Hepatocyte (in vitro differentiated cells): Measurements from ENCODE around the gene PPP2R3C. TPM values are rescaled to one million over a fixed set of nuclear protein-coding genes. Genes with fewer than 3 reads are reported as not detected.
A peak's percentile ranks its signal among the peaks of the same experiment; 100 is the strongest.

Source experiments
- DNase-seq: peaks from one replicate; pipeline ENCODE4 v3.0.0-alpha.2; 2016; ENCODE audit warnings: low spot score
- H2AFZ ChIP-seq: fragments of 200-600 bp; sonication (generic); 2 replicates; pipeline ENCODE4 v1.6.0; 2016; ENCODE audit warnings: antibody characterized with exemption, mild to moderate bottlenecking
- H3K27ac ChIP-seq: fragments of 200-600 bp; sonication (generic); 2 replicates; pipeline ENCODE4 v1.5.1; 2016; ENCODE audit warnings: mild to moderate bottlenecking
- H3K27me3 ChIP-seq: fragments of 200-600 bp; sonication (generic); 2 replicates; pipeline ENCODE4 v1.6.1; 2016
- H3K36me3 ChIP-seq: fragments of 200-600 bp; sonication (generic); replicated peaks from 2 replicates; pipeline ENCODE4 v1.5.1; 2016; ENCODE audit warnings: low read depth; ENCODE audit not compliant: insufficient read depth
- H3K4me1 ChIP-seq: fragments of 200-600 bp; sonication (generic); 2 replicates; pipeline ENCODE4 v1.5.1; 2016; ENCODE audit warnings: mild to moderate bottlenecking, moderate library complexity; ENCODE audit not compliant: insufficient read depth
- H3K4me2 ChIP-seq: fragments of 200-600 bp; sonication (generic); 2 replicates; pipeline ENCODE4 v1.6.0; 2016
- H3K4me3 ChIP-seq: fragments of 200-600 bp; sonication (generic); 2 replicates; pipeline ENCODE4 v1.5.1; 2016; ENCODE audit warnings: mild to moderate bottlenecking
- H3K79me2 ChIP-seq: fragments of 200-600 bp; sonication (generic); 2 replicates; pipeline ENCODE4 v1.6.0; 2017; ENCODE audit warnings: mild to moderate bottlenecking
- H3K9me2 ChIP-seq: fragments of 200-600 bp; sonication (generic); replicated peaks from 2 replicates; pipeline ENCODE4 v1.6.0; 2017; ENCODE audit warnings: mild to moderate bottlenecking; ENCODE audit not compliant: insufficient read depth
- H3K9me3 ChIP-seq: fragments of 200-600 bp; sonication (generic); 2 replicates; pipeline ENCODE4 v1.5.1; 2016; ENCODE audit warnings: low read depth, mild to moderate bottlenecking
- H4K20me1 ChIP-seq: fragments of 200-600 bp; sonication (generic); 2 replicates; pipeline ENCODE4 v1.6.0; 2016; ENCODE audit warnings: mild to moderate bottlenecking; ENCODE audit not compliant: insufficient read depth, poor library complexity, severe bottlenecking
- CTCF ChIP-seq: fragments of 200-600 bp; sonication (generic); IDR thresholded peaks from 2 replicates; pipeline ENCODE4 v1.5.1; 2016; ENCODE audit warnings: antibody characterized with exemption, mild to moderate bottlenecking; ENCODE audit not compliant: poor library complexity
- EZH2 ChIP-seq: fragments of 200-600 bp; sonication (generic); IDR thresholded peaks from 2 replicates; pipeline ENCODE4 v1.6.1; 2016; ENCODE audit warnings: antibody characterized with exemption, mild to moderate bottlenecking, borderline replicate concordance
- EZH2phosphoT487 ChIP-seq: fragments of 200-600 bp; sonication (generic); IDR thresholded peaks from one replicate; pipeline ENCODE4 v1.6.1; 2018; ENCODE audit warnings: antibody characterized with exemption, mild to moderate bottlenecking, low read depth, moderate library complexity; ENCODE audit not compliant: unreplicated experiment, severe bottlenecking
- WGBS: methylation state at CpG from one replicate; pipeline ENCODE4 v1.1.6; 2016; ENCODE audit warnings: low lambda C conversion rate; ENCODE audit errors: missing lambda C conversion rate; 5-methylcytosine and 5-hydroxymethylcytosine counted together
- polyA plus RNA-seq: library from polyadenylated mRNA; unstranded; fragments of >200 nt; fragmentation: Nextera tagmentation; extraction: Ambion mirVana; gene quantifications from 2 replicates; pipeline ENCODE4 v1.2.1, GENCODE V29; 2016
- total RNA-seq: library from RNA; depleted of rRNA; stranded (reverse); fragments of >200 nt; gene quantifications from 2 replicates; pipeline ENCODE4 v1.2.3, GENCODE V29; 2014

The PPP2R3C gene
- total and polyA plus RNA-seq, 2 experiments from 2014 or later = 36.1 to 38.5 TPM

GRCh38 chr14:35052637-35053036 lies 69.2 kb downstream of the PPP2R3C start:
- peaks cover 24% of the 10 kb centered on the region for H3K4me1 ChIP-seq
- H3K4me3 ChIP-seq = no peak overlapping the region
- no peaks in the 10 kb centered on the region for H3K27me3 ChIP-seq
- H4K20me1 ChIP-seq = no peaks in the 10 kb centered on the region
- H3K4me2 ChIP-seq = no peak overlapping the region
- no peak for TF ChIP-seq CTCF
- TF ChIP-seq EZH2 = no peak
- TF ChIP-seq EZH2phosphoT487 = no peak
- no peak overlapping the region for H2AFZ ChIP-seq
- 84% methylated on average over 2 of the region's 2 CpGs for WGBS
- no peaks in the 10 kb centered on the region for H3K36me3 ChIP-seq
- H3K27ac ChIP-seq = no peak overlapping the region
- H3K9me3 ChIP-seq = no peaks in the 10 kb centered on the region
- H3K79me2 ChIP-seq = peaks cover 42% of the 10 kb centered on the region
- no peak for DNase-seq
- no peaks in the 10 kb centered on the region for H3K9me2 ChIP-seq

- no peaks in the 10 kb centered on the region for H3K36me3 ChIP-seq
- peak overlapping the region; percentile 2 for H3K4me2 ChIP-seq
- no peaks in the 10 kb centered on the region for H3K9me2 ChIP-seq
- no peaks in the 10 kb centered on the region for H3K27me3 ChIP-seq
- 36% methylated on average over 1 of the region's 1 CpG for WGBS
- H3K27ac ChIP-seq = peak overlapping the region; percentile 75
- peak; percentile 18 for DNase-seq
- no peaks in the 10 kb centered on the region for H3K9me3 ChIP-seq
- H3K4me3 ChIP-seq = no peak overlapping the region
- TF ChIP-seq EZH2phosphoT487 (no peak), CTCF (no peak), EZH2 (no peak)
- peaks cover 30% of the 10 kb centered on the region for H3K4me1 ChIP-seq
- H4K20me1 ChIP-seq = no peaks in the 10 kb centered on the region
- peaks cover 46% of the 10 kb centered on the region for H3K79me2 ChIP-seq
- no peak overlapping the region for H2AFZ ChIP-seq
Measured at GRCh38 chr14:35051796-35052195, 70.0 kb downstream of the PPP2R3C start.

- Histone ChIP-seq H3K4me1 (peaks cover 30% of the 10 kb centered on the region), H3K4me3 (no peak overlapping the region), H3K27ac (peak overlapping the region; percentile 27), H2AFZ (no peak overlapping the region), H3K27me3 (no peaks in the 10 kb centered on the region), H3K79me2 (peaks cover 40% of the 10 kb centered on the region), H3K9me2 (no peaks in the 10 kb centered on the region), H4K20me1 (no peaks in the 10 kb centered on the region), H3K36me3 (no peaks in the 10 kb centered on the region), H3K9me3 (no peaks in the 10 kb centered on the region), H3K4me2 (no peak overlapping the region)
- DNase-seq = peak; percentile 19
- 20% methylated on average over 1 of the region's 1 CpG for WGBS
- TF ChIP-seq CTCF (no peak), EZH2 (no peak), EZH2phosphoT487 (no peak)
Measured at GRCh38 chr14:35050652-35051051, 71.1 kb downstream of the PPP2R3C start.
